Loucy (cell line): Measurements from ENCODE around the gene MCF2L.

Source experiments
- CTCF ChIP-seq: fragments of 200-600 bp; sonication (generic); conservative IDR thresholded peaks from 2 replicates; pipeline ENCODE4 v1.5.1; 2014; ENCODE audit warnings: mild to moderate bottlenecking, antibody characterized with exemption, low read length
- EZH2phosphoT487 ChIP-seq: fragments of 200-600 bp; IDR thresholded peaks from 2 replicates; pipeline ENCODE4 v1.6.1; 2018; ENCODE audit warnings: antibody characterized with exemption, mild to moderate bottlenecking, moderate library complexity, borderline replicate concordance

DNA sequence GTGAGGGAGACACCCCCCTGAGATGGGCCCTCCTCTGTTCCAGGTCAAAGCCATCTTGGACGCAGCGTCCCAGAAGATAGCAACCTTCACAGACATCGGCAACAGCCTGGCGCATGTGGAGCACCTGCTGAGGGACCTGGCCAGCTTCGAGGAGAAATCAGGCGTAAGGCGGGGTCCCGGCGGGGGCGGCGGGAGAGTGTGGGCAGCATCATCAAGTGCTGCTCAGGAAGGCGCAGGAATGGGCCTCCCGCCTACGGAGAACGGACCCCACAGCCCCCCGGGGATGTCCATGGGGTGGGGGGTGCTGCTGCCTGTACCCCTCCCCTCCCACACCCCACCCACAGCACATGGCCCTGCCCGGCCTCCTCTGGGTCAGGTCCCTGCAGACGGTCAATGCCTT lies 105.4 kb downstream of the MCF2L start:
- TF ChIP-seq CTCF = no peak
- no peak for TF ChIP-seq EZH2phosphoT487
